WTC11 (cell line): ENCODE data around the gene LGALS13. TPM values are rescaled to one million over a fixed set of nuclear protein-coding genes. Genes with fewer than 3 reads are reported as not detected.

Experiments
- ATAC-seq: fragments of 200-7000 bp; cut with Tn5 transposase; 2 replicates; pipeline ENCODE4 v1.10.0; 2021; ENCODE audit warnings: mild to moderate bottlenecking, moderate library complexity
- CTCF ChIA-PET: fragments of 300-600 bp; sonication (Branson Sonifier 250); formaldehyde crosslinking; loops from one replicate; lab custom pipeline; 2021; ENCODE audit warnings: antibody characterized with exemption; lab: Charles Lee
- POLR2A ChIA-PET: fragments of 350-600 bp; sonication (Branson Sonifier 250); formaldehyde crosslinking; loops from one replicate; lab custom pipeline; 2021; ENCODE audit warnings: antibody characterized with exemption; lab: Charles Lee
- DNase-seq: peaks from one replicate; pipeline ENCODE4 v3.0.0; 2021; ENCODE audit warnings: low spot score
- H3K27ac Mint-ChIP-seq: 2 replicates; pipeline ENCODE4 v1.8.0; 2021; ENCODE audit warnings: mixed read lengths
- H3K27me3 Mint-ChIP-seq: 2 replicates; pipeline ENCODE4 v1.8.0; 2021; ENCODE audit warnings: low read depth, mild to moderate bottlenecking, moderate library complexity, mixed read lengths
- H3K36me3 Mint-ChIP-seq: 2 replicates; pipeline ENCODE4 v1.8.0; 2021; ENCODE audit warnings: mixed read lengths
- H3K4me1 Mint-ChIP-seq: 2 replicates; pipeline ENCODE4 v1.8.0; 2022; ENCODE audit warnings: mixed read lengths
- H3K4me3 Mint-ChIP-seq: 2 replicates; pipeline ENCODE4 v1.8.0; 2021; ENCODE audit warnings: mild to moderate bottlenecking, moderate library complexity, mixed read lengths
- H3K9me3 Mint-ChIP-seq: 2 replicates; pipeline ENCODE4 v1.8.0; 2021; ENCODE audit warnings: mixed read lengths
- AR ChIP-seq: fragments of 250-450 bp; sonication (Bioruptor Pico); IDR thresholded peaks from 2 replicates; pipeline ENCODE4 v1.9.0; 2021; ENCODE audit warnings: mild to moderate bottlenecking
- CBFB ChIP-seq: sonication (generic); formaldehyde crosslinking; IDR thresholded peaks from 2 replicates; pipeline ENCODE4 v1.8.1; 2022; ENCODE audit warnings: mild to moderate bottlenecking, low read depth, missing genetic modification reagents
- CDX4 ChIP-seq: fragments of 250-450 bp; sonication (Bioruptor Pico); IDR thresholded peaks from 2 replicates; pipeline ENCODE4 v1.9.0; 2021; ENCODE audit warnings: moderate library complexity, mild to moderate bottlenecking, inconsistent platforms, borderline replicate concordance
- E2F1 ChIP-seq: sonication (generic); formaldehyde crosslinking; IDR thresholded peaks from 2 replicates; pipeline ENCODE4 v1.8.0; 2022; ENCODE audit warnings: mild to moderate bottlenecking, missing genetic modification reagents
- EMX1 ChIP-seq: fragments of 250-450 bp; sonication (Bioruptor Pico); IDR thresholded peaks from 2 replicates; pipeline ENCODE4 v1.8.0; 2021; ENCODE audit warnings: mild to moderate bottlenecking
- ESRRA ChIP-seq: sonication (generic); formaldehyde crosslinking; IDR thresholded peaks from 2 replicates; pipeline ENCODE4 v1.8.1; 2022; ENCODE audit warnings: mild to moderate bottlenecking, missing genetic modification reagents, borderline replicate concordance
- FOXJ3 ChIP-seq: sonication (generic); formaldehyde crosslinking; IDR thresholded peaks from 2 replicates; pipeline ENCODE4 v1.9.0; 2021; ENCODE audit warnings: missing genetic modification reagents, mild to moderate bottlenecking, borderline replicate concordance
- FOXP1 ChIP-seq: sonication (generic); formaldehyde crosslinking; IDR thresholded peaks from 2 replicates; pipeline ENCODE4 v1.8.0; 2022; ENCODE audit warnings: missing genetic modification reagents, mild to moderate bottlenecking, moderate library complexity, borderline replicate concordance
- IRF1 ChIP-seq: sonication (generic); formaldehyde crosslinking; IDR thresholded peaks from 2 replicates; pipeline ENCODE4 v1.8.0; 2023; ENCODE audit warnings: missing genetic modification reagents
- JAZF1 ChIP-seq: fragments of 250-450 bp; sonication (Bioruptor Pico); IDR thresholded peaks from 2 replicates; pipeline ENCODE4 v1.9.0; 2021; ENCODE audit warnings: moderate library complexity, mild to moderate bottlenecking, inconsistent platforms
- JUN ChIP-seq: sonication (generic); formaldehyde crosslinking; IDR thresholded peaks from 2 replicates; pipeline ENCODE4 v1.8.0; 2023; ENCODE audit warnings: mild to moderate bottlenecking, missing genetic modification reagents
- NFATC4 ChIP-seq: fragments of 250-450 bp; sonication (Bioruptor Pico); IDR thresholded peaks from 2 replicates; pipeline ENCODE4 v1.9.0; 2021; ENCODE audit warnings: mild to moderate bottlenecking
- NR3C1 ChIP-seq: sonication (generic); formaldehyde crosslinking; conservative IDR thresholded peaks from 2 replicates; pipeline ENCODE4 v1.8.1; 2023; ENCODE audit warnings: low read depth, mild to moderate bottlenecking, missing genetic modification reagents
- SOX15 ChIP-seq: fragments of 250-450 bp; sonication (Bioruptor Pico); IDR thresholded peaks from 2 replicates; pipeline ENCODE4 v1.9.0; 2021; ENCODE audit warnings: mild to moderate bottlenecking
- TEAD4 ChIP-seq: sonication (generic); formaldehyde crosslinking; IDR thresholded peaks from 2 replicates; pipeline ENCODE4 v1.8.0; 2022; ENCODE audit warnings: mild to moderate bottlenecking, missing genetic modification reagents
- USF2 ChIP-seq: sonication (generic); formaldehyde crosslinking; IDR thresholded peaks from 2 replicates; pipeline ENCODE4 v1.8.1; 2023; ENCODE audit warnings: mild to moderate bottlenecking, missing genetic modification reagents, moderate library complexity
- ZBTB43 ChIP-seq: sonication (generic); formaldehyde crosslinking; IDR thresholded peaks from 2 replicates; pipeline ENCODE4 v1.8.1; 2023; ENCODE audit warnings: mild to moderate bottlenecking, missing genetic modification reagents
- ZNF219 ChIP-seq: sonication (generic); formaldehyde crosslinking; IDR thresholded peaks from 2 replicates; pipeline ENCODE4 v1.8.0; 2023; ENCODE audit warnings: missing genetic modification reagents, mild to moderate bottlenecking, borderline replicate concordance
- ZNF263 ChIP-seq: sonication (generic); formaldehyde crosslinking; IDR thresholded peaks from 2 replicates; pipeline ENCODE4 v1.8.1; 2022; ENCODE audit warnings: low read depth, mild to moderate bottlenecking, moderate library complexity, missing genetic modification reagents
- ZNF416 ChIP-seq: fragments of 250-450 bp; sonication (Bioruptor Pico); IDR thresholded peaks from 2 replicates; pipeline ENCODE4 v1.9.0; 2021; ENCODE audit warnings: mild to moderate bottlenecking, inconsistent platforms
- ZSCAN18 ChIP-seq: fragments of 250-450 bp; sonication (Bioruptor Pico); IDR thresholded peaks from 2 replicates; pipeline ENCODE4 v2.1.2; 2022; ENCODE audit warnings: mild to moderate bottlenecking, moderate library complexity
- total RNA-seq: library from RNA; stranded (reverse); gene quantifications from 3 replicates; pipeline ENCODE4 v1.2.3, GENCODE V29; 2021

Gene LGALS13
- total RNA-seq, 1 experiment from 2014 or later = not detected

GRCh38 chr19:39607021-39607420 lies 4.7 kb downstream of the LGALS13 start:
- ChIA-PET POLR2A (no interaction called here), CTCF (no interaction called here)
- peaks cover 20% of the 10 kb centered on the region for H3K27me3 Mint-ChIP-seq
- no peak overlapping the region for H3K27ac Mint-ChIP-seq
- H3K4me1 Mint-ChIP-seq = peaks cover 12% of the 10 kb centered on the region
- H3K36me3 Mint-ChIP-seq = no peaks in the 10 kb centered on the region
- H3K4me3 Mint-ChIP-seq = no peak overlapping the region
- DNase-seq = no peak
- H3K9me3 Mint-ChIP-seq = peaks cover 9% of the 10 kb centered on the region
- TF ChIP-seq JAZF1 (CRISPR knock-in tag) (no peak), JUN (CRISPR knock-in tag) (no peak), NR3C1 (CRISPR knock-in tag) (no peak), CDX4 (CRISPR knock-in tag) (no peak), TEAD4 (CRISPR knock-in tag) (no peak), FOXJ3 (CRISPR knock-in tag) (no peak), ZNF219 (CRISPR knock-in tag) (no peak), IRF1 (no peak), USF2 (CRISPR knock-in tag) (no peak)
- no peak for ATAC-seq

GRCh38 chr19:39607561-39607960 lies 5.2 kb downstream of the LGALS13 start:
- H3K27me3 Mint-ChIP-seq = peaks cover 18% of the 10 kb centered on the region
- H3K36me3 Mint-ChIP-seq = peaks cover 2% of the 10 kb centered on the region; the same call in 1 of the 2 replicates
- TF ChIP-seq ZNF416 (CRISPR knock-in tag) (no peak), AR (no peak), ZNF263 (CRISPR knock-in tag) (no peak), ZBTB43 (CRISPR knock-in tag) (no peak), EMX1 (no peak), ESRRA (CRISPR knock-in tag) (no peak), ZSCAN18 (no peak), NFATC4 (CRISPR knock-in tag) (no peak), FOXP1 (CRISPR knock-in tag) (no peak), JUN (CRISPR knock-in tag) (no peak), ZNF219 (CRISPR knock-in tag) (no peak), FOXJ3 (CRISPR knock-in tag) (no peak), E2F1 (no peak), CBFB (CRISPR knock-in tag) (no peak), SOX15 (no peak)
- peaks cover 12% of the 10 kb centered on the region for H3K4me1 Mint-ChIP-seq
- ChIA-PET POLR2A (no interaction called here), CTCF (no interaction called here)
- ATAC-seq = no peak; the same call in 1 of the 2 replicates
- no peak for DNase-seq
- peaks cover 15% of the 10 kb centered on the region for H3K9me3 Mint-ChIP-seq
- no peak overlapping the region for H3K27ac Mint-ChIP-seq
- H3K4me3 Mint-ChIP-seq = no peak overlapping the region
